Naive thymus-derived CD4-positive, alpha-beta T cell (primary cell): ENCODE results near the gene TLN1. TPM values are rescaled to one million over a fixed set of nuclear protein-coding genes. Genes with fewer than 3 reads are reported as not detected.
A peak's percentile ranks its signal among the peaks of the same experiment; 100 is the strongest.

Source experiments
- ATAC-seq: fragments of 150-1000 bp; cut with Tn5 transposase; 2 replicates; pipeline ENCODE4 v1.10.0; 2021; ENCODE audit warnings: mild to moderate bottlenecking, moderate library complexity
- CTCF ChIA-PET: fragments of 350-600 bp; sonication (Branson Sonifier 250); formaldehyde crosslinking; loops from one replicate; lab custom pipeline; 2021; ENCODE audit warnings: antibody characterized with exemption; lab: Charles Lee
- POLR2A ChIA-PET: fragments of 350-600 bp; sonication (Branson Sonifier 250); formaldehyde crosslinking; loops from one replicate; lab custom pipeline; 2021; ENCODE audit warnings: antibody characterized with exemption, inconsistent platforms; lab: Charles Lee
- DNase-seq, 9 donors: peaks; one replicate each; pipeline versions ENCODE4 v3.0.0 to v3.0.0-alpha.2; 2020 to 2022; ENCODE audit warnings: mixed read lengths in 1 of 9
- H3K27ac ChIP-seq: one replicate; pipeline ENCODE4 v1.7.0; 2013; ENCODE audit warnings: mild to moderate bottlenecking, low read depth, low read length, moderate library complexity
- H3K27me3 ChIP-seq, 2 donors: one replicate each; pipeline ENCODE4 v1.7.0; 2013; ENCODE audit warnings: low read length in 2 of 2, mild to moderate bottlenecking in 2 of 2, moderate library complexity in 2 of 2; ENCODE audit not compliant: control insufficient read depth in 2 of 2, insufficient read depth in 2 of 2
- H3K36me3 ChIP-seq, 3 experiments: 1 replicate in 2 of 3; 2 replicates in 1 of 3; pipeline ENCODE4 v1.7.0; 2013; ENCODE audit warnings: low read length in 3 of 3, mild to moderate bottlenecking in 3 of 3, moderate library complexity in 1 of 3; ENCODE audit not compliant: insufficient read depth in 3 of 3, control insufficient read depth in 2 of 3
- H3K4me1 ChIP-seq, 2 donors: one replicate each; pipeline ENCODE4 v1.7.0; 2013; ENCODE audit warnings: low read length in 2 of 2, mild to moderate bottlenecking in 2 of 2, moderate library complexity in 1 of 2; ENCODE audit not compliant: control insufficient read depth in 2 of 2, insufficient read depth in 2 of 2
- H3K4me3 ChIP-seq: 2 replicates; pipeline ENCODE4 v1.7.0; 2013; ENCODE audit warnings: mild to moderate bottlenecking, low read length
- H3K9me3 ChIP-seq, 3 experiments: 1 replicate in 2 of 3; 2 replicates in 1 of 3; pipeline ENCODE4 v1.7.0; 2013; ENCODE audit warnings: low read length in 3 of 3; ENCODE audit not compliant: control insufficient read depth in 2 of 3
- H3K27ac Mint-ChIP-seq, 9 donors: one replicate each; pipeline ENCODE4 v1.8.0; 2020 to 2022; ENCODE audit warnings: mixed read lengths in 9 of 9, mild to moderate bottlenecking in 8 of 9, moderate library complexity in 5 of 9, inconsistent platforms in 2 of 9
- H3K27me3 Mint-ChIP-seq, 5 donors: one replicate each; pipeline ENCODE4 v1.8.0; 2021 to 2022; ENCODE audit warnings: mixed read lengths in 5 of 5, mild to moderate bottlenecking in 1 of 5
- H3K36me3 Mint-ChIP-seq, 5 donors: one replicate each; pipeline ENCODE4 v1.8.0; 2020 to 2022; ENCODE audit warnings: mixed read lengths in 5 of 5, mild to moderate bottlenecking in 3 of 5, inconsistent platforms in 1 of 5
- H3K4me1 Mint-ChIP-seq, 7 donors: one replicate each; pipeline ENCODE4 v1.8.0; 2020 to 2022; ENCODE audit warnings: mixed read lengths in 7 of 7, mild to moderate bottlenecking in 3 of 7, inconsistent platforms in 1 of 7
- H3K4me3 Mint-ChIP-seq, 10 donors: one replicate each; pipeline ENCODE4 v1.8.0; 2020 to 2022; ENCODE audit warnings: mild to moderate bottlenecking in 10 of 10, mixed read lengths in 10 of 10, moderate library complexity in 6 of 10, inconsistent platforms in 2 of 10
- H3K9me3 Mint-ChIP-seq, 11 donors: one replicate each; pipeline ENCODE4 v1.8.0; 2020 to 2022; ENCODE audit warnings: mixed read lengths in 11 of 11, mild to moderate bottlenecking in 4 of 11, inconsistent platforms in 1 of 11, moderate library complexity in 1 of 11
- intact Hi-C, 2 donors: fragments of 100-400 bp; cut with micrococcal nuclease; formaldehyde crosslinking; loops; one replicate each; pipeline ENCODE4 v1.15.1; 2023
- polyA plus RNA-seq, 2 donors: library from polyadenylated mRNA; unstranded; fragments of 300-500 nt; fragmentation: Illumina TruSeq; gene quantifications; one replicate each; pipeline ENCODE4 v1.2.3, GENCODE V29; 2021
- total RNA-seq, 6 experiments: library from RNA in 5 of 6; stranded (reverse) in 5 of 6; gene quantifications; 1 replicate in 5 of 6; 2 replicates in 1 of 6; pipeline ENCODE4 v1.2.3 and lab custom pipeline; 2021 to 2026

The TLN1 gene
- total and polyA plus RNA-seq, 7 experiments from 2014 or later: 33.8 to 369 (median 230) TPM

- Mint-ChIP-seq H3K4me1 (peaks cover 4 to 10% (median 8%) of the 10 kb centered on the region in 7 donors), H3K27ac (peak overlapping the region in 3 of 9 donors; percentile 38 to 60 (median 44)), H3K27me3 (no peaks in the 10 kb centered on the region), H3K36me3 (peaks cover 0 to 23% (median 0%) of the 10 kb centered on the region in 5 donors), H3K9me3 (no peaks in the 10 kb centered on the region), H3K4me3 (no peak overlapping the region)
- Histone ChIP-seq H3K4me1 (peaks cover 0 to 10% of the 10 kb centered on the region in 2 donors), H3K27me3 (no peaks in the 10 kb centered on the region), H3K9me3 (no peaks in the 10 kb centered on the region), H3K4me3 (no peak overlapping the region), H3K27ac (no peak overlapping the region), H3K36me3 (peaks cover 13 to 59% (median 24%) of the 10 kb centered on the region in 3 experiments)
- DNase-seq (no peak), ATAC-seq (no peak)
- intact Hi-C loops: loop anchor here (2.0 kb wide), 4 partner anchors 31 to 81 kb away; partner anchors contain the start of genes CCDC107 (in 1 of the 2) and RMRP (in 1 of the 2)
- ChIA-PET CTCF (interaction anchor here (0.9 to 7.1 kb wide), 15 partner anchors 9 to 94 kb away, joined by 3 to 107 read pairs (median 9); partner anchors contain the start of genes ARHGEF39, CA9, CCDC107 and CD72), POLR2A (interaction anchor here (0.6 to 4.0 kb wide), 6 partner anchors 8 to 173 kb away, joined by 3 to 36 read pairs (median 10); partner anchors contain the start of genes OR13J1 and SIT1)
These were observed 34.5 kb downstream of the TLN1 start for GRCh38 chr9:35697486-35697885.

GRCh38 chr9:35696520-35697215 is 35.3 kb downstream of the TLN1 start:
- H3K27ac ChIP-seq: no peak overlapping the region

GRCh38 chr9:35695943-35696401 is 36.0 kb downstream of the TLN1 start:
- Mint-ChIP-seq H3K9me3 (no peaks in the 10 kb centered on the region), H3K36me3 (peaks cover 0 to 23% (median 0%) of the 10 kb centered on the region in 5 donors), H3K27ac (peak overlapping the region in 2 of 9 donors; percentile 79 to 85), H3K27me3 (no peaks in the 10 kb centered on the region), H3K4me1 (peaks cover 13 to 21% (median 19%) of the 10 kb centered on the region in 7 donors), H3K4me3 (no peak overlapping the region)
- POLR2A ChIA-PET: interaction anchor here (0.7 to 4.0 kb wide), 7 partner anchors 8 to 80 kb away, joined by 3 to 36 read pairs (median 11); partner anchors contain the start of genes CREB3, SIT1 and TLN1
- ATAC-seq: no peak
- Histone ChIP-seq H3K36me3 (peaks cover 12 to 44% (median 13%) of the 10 kb centered on the region in 3 experiments), H3K4me3 (no peak overlapping the region), H3K9me3 (no peaks in the 10 kb centered on the region), H3K27ac (no peak overlapping the region), H3K4me1 (peaks cover 5 to 10% of the 10 kb centered on the region in 2 donors), H3K27me3 (no peaks in the 10 kb centered on the region)
- intact Hi-C loops: loop anchor here (1.0 to 2.0 kb wide), 8 partner anchors 33 to 186 kb away; partner anchors contain the start of genes CCDC107 (in 2 of the 2) and RMRP (in 2 of the 2)
- CTCF ChIA-PET: interaction anchor here (0.6 to 7.1 kb wide), 29 partner anchors 8 to 711 kb away, joined by 3 to 107 read pairs (median 4); partner anchors contain the start of genes ARHGEF39, CA9, CCDC107 and CD72
- no peak for DNase-seq

More at GRCh38 chr9:35696520-35697215, 35.3 kb downstream of the TLN1 start:
- Histone ChIP-seq H3K27me3 (no peaks in the 10 kb centered on the region), H3K4me3 (no peak overlapping the region), H3K9me3 (no peaks in the 10 kb centered on the region), H3K4me1 (peaks cover 0 to 10% of the 10 kb centered on the region in 2 donors), H3K36me3 (peaks cover 13 to 51% (median 20%) of the 10 kb centered on the region in 3 experiments)
- ChIA-PET POLR2A (interaction anchor here (0.6 to 4.0 kb wide), 11 partner anchors 9 to 174 kb away, joined by 3 to 36 read pairs (median 6); partner anchors contain the start of genes CCDC107, CREB3, OR13J1 and RMRP), CTCF (interaction anchor here (0.6 to 7.1 kb wide), 33 partner anchors 9 to 986 kb away, joined by 3 to 107 read pairs (median 4); partner anchors contain the start of genes ARHGEF39, CA9, CCDC107 and CCL21)
- Mint-ChIP-seq H3K27ac (peak overlapping the region in 8 of 9 donors; percentile 33 to 85 (median 66)), H3K4me1 (peaks cover 6 to 15% (median 13%) of the 10 kb centered on the region in 7 donors), H3K27me3 (no peaks in the 10 kb centered on the region), H3K9me3 (no peaks in the 10 kb centered on the region), H3K4me3 (no peak overlapping the region), H3K36me3 (peaks cover 0 to 23% (median 0%) of the 10 kb centered on the region in 5 donors)
- DNase-seq (peak in 8 of 9 donors; percentile 15 to 56 (median 41)), ATAC-seq (peak; percentile 91)
- intact Hi-C loops: loop anchor here (1.0 to 2.0 kb wide), 8 partner anchors 32 to 186 kb away; partner anchors contain the start of genes CCDC107 (in 2 of the 2) and RMRP (in 2 of the 2)

GRCh38 chr9:35691757-35692301 is 40.2 kb downstream of the TLN1 start:
- Mint-ChIP-seq H3K27ac (peak overlapping the region in 8 of 9 donors; percentile 10 to 95 (median 64)), H3K27me3 (no peaks in the 10 kb centered on the region)

GRCh38 chr9:35691334-35691650 is 40.7 kb downstream of the TLN1 start:
- ChIA-PET POLR2A (interaction anchor here (0.9 to 2.8 kb wide), 12 partner anchors 16 to 121 kb away, joined by 3 to 13 read pairs (median 4); partner anchors contain the start of genes ARHGEF39, CCDC107, RMRP and SIT1), CTCF (interaction anchor here (0.6 to 5.4 kb wide), 5 partner anchors 33 to 1057 kb away, joined by 3 to 29 read pairs (median 3); partner anchors contain the start of genes CCDC107 and RMRP)
- Histone ChIP-seq H3K4me1 (peaks cover 0 to 5% of the 10 kb centered on the region in 2 donors), H3K27ac (peak overlapping the region; percentile 70), H3K9me3 (no peaks in the 10 kb centered on the region), H3K27me3 (no peaks in the 10 kb centered on the region), H3K36me3 (no peaks in the 10 kb centered on the region), H3K4me3 (peak overlapping the region; percentile 65)
- Mint-ChIP-seq H3K36me3 (peaks cover 0 to 2% (median 0%) of the 10 kb centered on the region in 5 donors), H3K9me3 (no peaks in the 10 kb centered on the region), H3K27ac (peak overlapping the region; percentile 10 to 95 (median 74)), H3K4me3 (peak overlapping the region; percentile 80 to 94 (median 88)), H3K27me3 (no peaks in the 10 kb centered on the region), H3K4me1 (peaks cover 16 to 32% (median 26%) of the 10 kb centered on the region in 7 donors)
- ATAC-seq (peak; percentile 28), DNase-seq (peak in 1 of 9 donors; percentile 7)
- intact Hi-C loops: loop anchor here (1.0 to 2.0 kb wide), 3 partner anchors 14 to 74 kb away; partner anchors contain the start of genes CCDC107 (in 2 of the 2) and RMRP (in 2 of the 2)

More at GRCh38 chr9:35691757-35692301, 40.2 kb downstream of the TLN1 start:
- H3K4me3 Mint-ChIP-seq: peak overlapping the region; percentile 70 to 94 (median 88)
- peaks cover 0 to 6% (median 0%) of the 10 kb centered on the region in 5 donors for H3K36me3 Mint-ChIP-seq
- no peak for DNase-seq
- CTCF ChIA-PET: interaction anchor here (0.5 to 5.4 kb wide), 9 partner anchors 10 to 1058 kb away, joined by 3 to 29 read pairs (median 3); partner anchors contain the start of genes CCDC107 and RMRP
- no peaks in the 10 kb centered on the region for H3K9me3 Mint-ChIP-seq
- Histone ChIP-seq H3K36me3 (peaks cover 0 to 3% (median 0%) of the 10 kb centered on the region in 3 experiments), H3K9me3 (no peaks in the 10 kb centered on the region), H3K27me3 (no peaks in the 10 kb centered on the region), H3K4me3 (no peak overlapping the region), H3K4me1 (peaks cover 5% of the 10 kb centered on the region in 2 donors), H3K27ac (no peak overlapping the region)
- ATAC-seq: no peak
- intact Hi-C loops: loop anchor here (1.0 to 2.0 kb wide), 3 partner anchors 15 to 75 kb away; partner anchors contain the start of genes CCDC107 (in 2 of the 2) and RMRP (in 2 of the 2)
- H3K4me1 Mint-ChIP-seq: peaks cover 21 to 37% (median 30%) of the 10 kb centered on the region in 7 donors
- POLR2A ChIA-PET: interaction anchor here (0.8 to 2.8 kb wide), 11 partner anchors 9 to 87 kb away, joined by 3 to 13 read pairs (median 5); partner anchors contain the start of genes ARHGEF39, CCDC107, RMRP and SIT1
